Hematopoietic multipotent progenitor cell treated with erythropoietin and hydrocortisone succinate and interleukin-3 and kit ligand, for 4 days (in vitro differentiated cells): ENCODE measurements around the gene MEST.
"Not testable (repeated sequence)": the region's sequence is repeated elsewhere in the genome, so short reads cannot be mapped to it uniquely, and the experiment has no call there.

Source experiments
- DNase-seq: peaks from one replicate; pipeline ENCODE4 v3.0.0-alpha.2; 2015

The MEST gene, protein sequence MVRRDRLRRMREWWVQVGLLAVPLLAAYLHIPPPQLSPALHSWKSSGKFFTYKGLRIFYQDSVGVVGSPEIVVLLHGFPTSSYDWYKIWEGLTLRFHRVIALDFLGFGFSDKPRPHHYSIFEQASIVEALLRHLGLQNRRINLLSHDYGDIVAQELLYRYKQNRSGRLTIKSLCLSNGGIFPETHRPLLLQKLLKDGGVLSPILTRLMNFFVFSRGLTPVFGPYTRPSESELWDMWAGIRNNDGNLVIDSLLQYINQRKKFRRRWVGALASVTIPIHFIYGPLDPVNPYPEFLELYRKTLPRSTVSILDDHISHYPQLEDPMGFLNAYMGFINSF

DNA sequence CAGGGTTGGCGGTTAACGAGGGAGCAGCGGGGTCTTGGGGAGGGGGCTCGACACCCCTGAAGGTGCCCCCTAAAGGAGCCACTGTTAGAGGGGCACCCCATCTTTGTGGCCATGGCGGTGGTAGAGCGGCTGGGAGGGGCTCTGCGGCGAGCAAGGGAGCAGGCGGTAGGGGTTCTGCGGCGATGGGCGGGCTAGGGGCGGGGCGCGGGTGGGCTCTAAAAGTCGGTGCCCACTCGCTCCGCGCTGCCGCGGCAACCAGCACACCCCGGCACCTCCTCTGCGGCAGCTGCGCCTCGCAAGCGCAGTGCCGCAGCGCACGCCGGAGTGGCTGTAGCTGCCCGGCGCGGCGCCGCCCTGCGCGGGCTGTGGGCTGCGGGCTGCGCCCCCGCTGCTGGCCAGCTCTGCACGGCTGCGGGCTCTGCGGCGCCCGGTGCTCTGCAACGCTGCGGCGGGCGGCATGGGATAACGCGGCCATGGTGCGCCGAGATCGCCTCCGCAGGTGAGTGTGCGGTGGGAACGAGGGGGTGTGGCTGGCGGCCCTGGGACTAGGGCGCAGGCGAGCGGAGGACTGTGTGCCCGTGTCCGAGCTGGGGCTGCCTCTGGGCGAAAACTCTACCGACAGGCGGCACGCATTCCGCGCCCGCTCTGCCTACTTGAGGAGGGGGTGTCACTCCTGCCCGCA is at the start of gene MEST:
TSS of gene MEST (plus strand) at position 245 of the 682 bp plus-strand sequence. CDS start at position 474, 229 bp downstream.
- DNase-seq, result peak; percentile 71

DNA sequence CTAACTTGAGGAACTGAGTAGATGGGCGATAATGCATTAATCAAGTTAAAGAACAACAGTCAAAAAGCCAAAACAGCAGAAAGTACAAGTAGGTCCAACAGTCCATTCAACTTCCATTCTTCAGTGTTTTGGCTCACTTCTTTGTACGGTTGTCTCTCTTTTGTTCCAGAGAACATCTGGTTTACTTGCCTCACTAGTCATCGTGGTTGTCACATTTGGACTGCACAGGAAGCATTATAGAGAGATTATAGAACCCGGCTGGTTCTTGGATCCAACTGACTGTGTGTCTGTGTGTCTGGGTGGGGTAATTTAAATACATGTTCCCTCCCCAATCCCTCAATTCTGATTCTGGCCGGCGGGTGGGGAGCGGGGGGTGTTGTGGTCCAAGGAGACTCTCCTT is 49.3 kb upstream of the MEST start:
- DNase-seq, result peak; percentile 49

- no peak for DNase-seq
Observed at GRCh38 chr7:130444234-130444633, 47.7 kb upstream of the MEST start.

DNA sequence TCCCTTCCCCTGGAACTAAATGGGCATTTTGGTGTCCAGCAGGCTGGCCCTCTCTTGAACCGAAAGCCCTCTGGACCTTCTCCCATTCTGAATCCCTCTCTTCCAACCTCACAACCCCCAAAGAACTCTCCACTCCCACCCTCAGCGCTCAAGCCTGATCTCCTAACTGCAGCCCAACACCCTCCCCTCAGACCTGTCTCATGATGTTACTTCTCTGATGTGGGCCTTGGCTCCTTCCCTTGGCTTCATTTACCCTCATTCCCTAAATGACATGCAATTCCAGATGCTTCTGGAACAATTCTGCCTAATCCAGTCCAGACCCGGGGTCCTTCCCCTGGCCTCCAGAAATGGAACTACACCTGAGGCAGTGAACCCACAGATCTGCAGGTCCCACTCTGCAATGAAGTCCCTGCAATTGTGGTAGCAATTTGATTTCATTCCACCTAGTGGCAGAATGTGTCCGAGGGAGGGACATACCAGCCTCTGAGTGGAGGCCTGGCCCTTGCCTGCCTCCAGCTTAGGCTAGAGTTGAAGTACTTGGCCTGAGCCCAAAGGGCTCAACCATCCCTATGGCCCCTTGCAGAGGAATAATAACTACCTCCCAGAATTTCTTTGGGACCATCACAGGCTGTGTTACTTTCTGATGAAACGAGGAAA is 47.0 kb upstream of the MEST start:
- DNase-seq, result no peak

DNA sequence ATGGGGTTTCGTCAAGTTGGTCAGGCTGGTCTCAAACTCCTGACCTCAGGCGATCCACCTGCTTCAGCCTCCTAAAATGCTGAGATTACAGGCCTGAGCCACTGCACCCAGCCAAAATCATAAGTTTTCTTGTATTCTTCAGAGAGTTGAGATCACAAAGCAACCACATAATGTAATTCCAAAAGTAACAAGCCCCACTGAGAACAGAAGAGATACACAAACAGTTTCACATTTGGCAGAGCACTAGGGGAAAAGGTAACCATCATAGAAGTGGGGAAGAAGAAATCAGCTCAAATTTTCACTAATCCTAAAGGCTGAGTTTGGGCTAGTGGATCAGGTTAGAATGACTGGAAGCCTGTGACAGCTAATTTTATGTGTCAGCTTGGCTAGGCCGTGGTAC is 45.6 kb upstream of the MEST start:
- no peak for DNase-seq

- not testable (repeated sequence) for DNase-seq
Observed at GRCh38 chr7:130451344-130451743, 40.5 kb upstream of the MEST start.

DNA sequence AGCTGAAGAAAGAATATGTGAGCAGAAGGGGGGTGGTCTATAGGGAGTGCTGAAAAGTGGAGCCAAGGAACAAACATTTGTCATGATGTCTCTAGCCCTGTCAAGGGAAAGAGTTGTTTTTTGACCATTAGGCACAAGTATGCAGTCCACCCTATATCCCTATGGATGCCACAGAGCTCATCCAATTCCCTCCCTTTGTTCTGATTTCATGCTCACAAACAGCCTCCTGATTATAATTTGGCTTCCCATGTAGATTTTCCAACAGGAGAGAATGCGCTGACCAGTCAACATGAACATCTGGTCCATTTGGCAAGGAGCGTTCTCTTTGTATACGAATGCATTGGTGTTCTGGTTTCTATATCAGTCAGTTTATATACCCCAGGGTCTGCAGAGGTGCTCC is 38.9 kb upstream of the MEST start:
- no peak for DNase-seq

GRCh38 chr7:130454959-130455358 is 36.9 kb upstream of the MEST start:
- DNase-seq, result no peak

GRCh38 chr7:130458257-130458656 is 33.6 kb upstream of the MEST start:
- peak; percentile 62 for DNase-seq

GRCh38 chr7:130461272-130461671 is 30.6 kb upstream of the MEST start:
- no peak for DNase-seq

DNA sequence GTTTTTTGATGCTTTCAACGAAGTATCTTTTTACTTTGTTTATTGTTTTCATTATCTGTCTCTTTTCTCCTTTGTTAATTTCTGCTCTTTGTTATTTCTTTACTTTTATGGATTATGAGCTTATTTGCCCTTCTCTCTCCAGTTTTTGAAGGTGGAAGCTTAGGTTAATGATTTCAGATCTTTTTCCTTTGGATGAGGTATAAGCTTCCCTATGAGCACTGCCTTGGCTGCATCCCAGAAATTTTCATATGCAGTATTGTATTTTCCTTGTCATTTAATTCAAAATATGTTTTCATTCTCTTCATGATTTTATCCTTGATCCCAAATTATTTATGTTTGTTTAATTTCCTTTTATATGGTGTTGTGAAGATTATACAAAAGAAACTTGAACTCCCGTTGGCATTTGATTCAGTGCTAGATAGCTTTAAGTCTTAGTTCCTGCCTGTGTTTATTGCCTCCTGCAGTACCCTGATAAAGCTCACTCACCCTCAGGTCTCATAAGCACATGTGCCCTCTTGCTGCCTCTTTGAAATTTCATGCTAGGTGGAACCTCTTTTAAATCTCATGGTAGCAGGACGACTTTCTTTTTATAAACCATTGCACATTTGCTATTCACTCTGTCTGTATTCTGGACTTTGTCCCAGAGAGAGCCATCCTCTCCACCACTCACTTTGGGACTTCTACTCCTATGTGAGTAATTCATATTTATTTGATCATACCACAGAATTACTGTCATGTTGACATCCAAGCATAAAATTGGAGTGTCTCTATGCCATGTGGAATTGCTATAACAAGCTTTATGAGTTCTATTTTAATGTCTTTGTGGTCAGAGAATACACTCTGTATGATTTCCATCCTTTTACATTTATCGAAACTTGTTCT is 28.1 kb upstream of the MEST start:
- peak; percentile 93 for DNase-seq

- DNase-seq, result no peak
Observed at GRCh38 chr7:130468612-130469011, 23.3 kb upstream of the MEST start.

GRCh38 chr7:130471974-130472373 is 19.9 kb upstream of the MEST start:
- DNase-seq, result no peak

GRCh38 chr7:130473289-130473688 is 18.6 kb upstream of the MEST start:
- peak; percentile 80 for DNase-seq

DNA sequence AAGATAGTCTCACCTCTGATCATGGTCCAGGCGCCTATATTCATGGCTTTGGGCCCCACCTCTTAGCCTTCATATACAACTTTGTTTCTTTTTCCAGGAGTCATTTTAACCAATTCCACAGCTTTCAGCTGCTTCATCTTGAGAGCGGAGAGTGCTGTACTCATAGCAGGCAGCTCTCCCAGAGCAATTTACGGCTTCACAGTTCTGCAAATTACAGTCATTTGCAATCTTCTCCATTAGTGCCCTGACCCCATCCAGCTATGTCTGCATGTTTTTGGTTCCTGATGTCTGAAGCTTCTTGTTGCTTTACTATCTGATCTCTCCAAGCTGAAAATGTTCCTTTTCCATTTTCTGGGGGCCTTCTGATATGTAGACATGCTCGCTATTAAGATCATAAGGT is 18.0 kb upstream of the MEST start:
- peak; percentile 41 for DNase-seq

DNA sequence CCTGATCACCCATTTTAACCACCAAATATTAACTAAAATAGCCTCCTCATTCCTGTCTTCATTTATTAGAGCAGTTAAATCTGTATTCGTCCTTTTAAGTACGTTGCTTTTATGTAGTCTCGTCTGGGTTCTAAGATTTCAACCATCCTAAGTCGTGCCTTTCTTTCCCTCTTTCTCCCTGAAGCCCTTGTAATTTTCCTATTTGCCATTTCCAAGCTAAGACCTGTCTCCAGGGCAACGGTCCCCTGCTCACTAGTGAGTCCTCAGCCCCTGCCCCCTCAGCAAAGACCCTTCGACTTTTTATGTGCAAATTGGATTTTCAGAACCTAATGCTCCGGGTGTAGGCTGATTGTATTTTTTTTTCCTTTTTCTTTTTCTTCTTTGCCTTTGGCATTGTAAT is 16.1 kb upstream of the MEST start:
- no peak for DNase-seq

- no peak for DNase-seq
Observed at GRCh38 chr7:130476297-130477150, 15.4 kb upstream of the MEST start.

DNA sequence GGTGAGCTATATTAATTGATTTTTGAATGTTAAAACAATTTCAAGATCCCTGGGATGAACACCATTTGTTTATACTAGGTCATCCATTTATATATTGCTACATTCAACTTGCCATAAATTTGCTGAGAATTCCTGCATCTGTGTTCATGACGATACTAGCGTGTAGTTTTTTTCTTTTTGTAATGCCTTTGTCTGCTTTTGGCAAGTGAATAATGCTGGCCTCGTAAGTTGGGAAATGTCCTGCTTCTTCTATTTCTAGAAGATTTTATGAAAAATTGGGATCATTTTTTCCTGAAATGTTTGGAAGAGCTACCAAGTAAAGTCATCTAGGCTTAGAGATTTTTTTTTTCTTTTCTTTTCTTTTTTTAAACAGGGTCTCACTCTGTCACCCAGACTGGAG is 12.9 kb upstream of the MEST start:
- no peak for DNase-seq

DNA sequence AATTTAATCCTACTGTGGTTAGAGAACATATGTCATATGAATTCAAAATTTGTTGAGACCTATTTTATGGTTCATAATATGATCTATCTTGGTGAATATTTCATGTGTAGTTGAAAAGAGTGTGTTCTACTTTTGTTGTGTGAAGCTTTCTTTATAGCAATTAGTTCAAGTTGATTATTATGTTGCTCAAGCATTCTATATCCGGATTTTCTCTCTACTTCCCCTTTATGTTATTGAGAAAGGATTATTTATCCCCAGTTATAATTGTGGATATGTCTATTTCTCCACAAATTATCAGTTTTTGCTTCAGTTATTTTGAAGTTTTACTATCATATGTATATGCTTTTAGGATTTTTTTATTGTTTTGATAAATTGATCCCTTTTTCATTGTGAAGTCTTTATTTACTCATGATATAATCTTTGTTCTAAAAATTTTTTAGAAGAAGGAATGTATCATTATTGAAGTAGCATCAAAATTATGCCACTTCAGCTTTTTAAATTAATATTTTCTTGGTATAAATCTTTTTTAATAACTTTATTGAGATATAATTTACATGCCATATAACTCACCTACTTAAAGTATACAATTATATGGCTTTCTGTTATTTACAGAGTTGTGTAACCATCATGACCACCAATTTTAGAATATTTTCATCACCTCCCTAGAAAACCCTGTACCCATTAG is 12.0 kb upstream of the MEST start:
- DNase-seq, result peak; percentile 48

DNA sequence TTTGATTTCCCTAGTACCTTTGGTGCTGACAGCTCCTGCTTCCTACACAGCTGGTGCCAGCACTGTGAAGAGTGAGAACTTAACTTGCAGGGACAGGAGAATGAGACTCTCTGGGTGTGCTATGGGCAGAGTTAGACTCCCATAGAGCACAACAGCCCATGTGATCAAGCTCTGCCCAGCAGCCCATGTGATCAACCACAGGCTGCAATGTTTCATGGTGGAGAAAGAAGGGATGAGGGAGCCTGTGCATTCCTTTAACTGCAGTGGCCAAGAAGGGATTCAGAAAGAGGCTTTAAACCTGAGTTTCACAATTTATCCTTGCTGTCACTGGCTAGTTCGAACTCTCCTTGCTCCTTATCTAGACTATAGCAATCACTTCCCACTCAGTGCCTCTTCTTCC is 10.0 kb upstream of the MEST start:
- peak; percentile 27 for DNase-seq

GRCh38 chr7:130483031-130483430 is 8.9 kb upstream of the MEST start:
- no peak for DNase-seq
